Activated naive CD8-positive, alpha-beta T cell treated with anti-CD3 and anti-CD28 coated beads, Interleukin-2, amount 50 U/mL, for 24 hours (primary cell): ENCODE data around the gene THOP1.

Source experiments
- ATAC-seq: fragments of 150-1000 bp; cut with Tn5 transposase; one replicate; pipeline ENCODE4 v1.10.0; 2021
- DNase-seq: peaks from one replicate; pipeline ENCODE4 v3.0.0; 2021
- H3K27ac Mint-ChIP-seq: one replicate; pipeline ENCODE4 v1.8.0; 2021; ENCODE audit warnings: mild to moderate bottlenecking, mixed read lengths
- H3K27me3 Mint-ChIP-seq: one replicate; pipeline ENCODE4 v1.8.0; 2021; ENCODE audit warnings: mixed read lengths
- H3K36me3 Mint-ChIP-seq: one replicate; pipeline ENCODE4 v1.8.0; 2021; ENCODE audit warnings: low read depth, mixed read lengths
- H3K4me1 Mint-ChIP-seq: one replicate; pipeline ENCODE4 v1.8.0; 2021; ENCODE audit warnings: mixed read lengths
- H3K4me3 Mint-ChIP-seq: one replicate; pipeline ENCODE4 v1.8.0; 2021; ENCODE audit warnings: mild to moderate bottlenecking, moderate library complexity, mixed read lengths
- H3K9me3 Mint-ChIP-seq: one replicate; pipeline ENCODE4 v1.8.0; 2021; ENCODE audit warnings: mixed read lengths

The THOP1 gene

GRCh38 chr19:2769218-2769617, 16.1 kb upstream of the THOP1 start:
- DNase-seq (no peak), ATAC-seq (no peak)
- Mint-ChIP-seq H3K27me3 (no peaks in the 10 kb centered on the region), H3K4me1 (peaks cover 10% of the 10 kb centered on the region), H3K36me3 (peaks cover 5% of the 10 kb centered on the region), H3K4me3 (no peak overlapping the region), H3K9me3 (no peaks in the 10 kb centered on the region), H3K27ac (no peak overlapping the region)

GRCh38 chr19:2770055-2771013, 15.0 kb upstream of the THOP1 start:
- no peaks in the 10 kb centered on the region for H3K27me3 Mint-ChIP-seq
- H3K9me3 Mint-ChIP-seq: no peaks in the 10 kb centered on the region
- no peak for DNase-seq
- H3K4me3 Mint-ChIP-seq: no peak overlapping the region
- H3K27ac Mint-ChIP-seq: no peak overlapping the region
- H3K4me1 Mint-ChIP-seq: peaks cover 20% of the 10 kb centered on the region
- ATAC-seq: no peak
- H3K36me3 Mint-ChIP-seq: peaks cover 9% of the 10 kb centered on the region

- DNase-seq (no peak), ATAC-seq (no peak)
- no peaks in the 10 kb centered on the region for H3K27me3 Mint-ChIP-seq
- no peaks in the 10 kb centered on the region for H3K9me3 Mint-ChIP-seq
- no peak overlapping the region for H3K27ac Mint-ChIP-seq
- no peak overlapping the region for H3K4me3 Mint-ChIP-seq
- H3K36me3 Mint-ChIP-seq: peaks cover 17% of the 10 kb centered on the region
- peaks cover 33% of the 10 kb centered on the region for H3K4me1 Mint-ChIP-seq
These were observed 13.3 kb upstream of the THOP1 start for GRCh38 chr19:2771786-2772674.

GRCh38 chr19:2774083-2774679, 11.1 kb upstream of the THOP1 start:
- Mint-ChIP-seq H3K9me3 (no peaks in the 10 kb centered on the region), H3K27ac (peak overlapping the region; percentile 33), H3K27me3 (no peaks in the 10 kb centered on the region), H3K4me3 (no peak overlapping the region), H3K36me3 (peaks cover 18% of the 10 kb centered on the region), H3K4me1 (peaks cover 36% of the 10 kb centered on the region)
- ATAC-seq (no peak), DNase-seq (no peak)

- ATAC-seq: no peak
- Mint-ChIP-seq H3K36me3 (peaks cover 19% of the 10 kb centered on the region), H3K9me3 (no peaks in the 10 kb centered on the region), H3K27ac (peak overlapping the region; percentile 83), H3K4me1 (peaks cover 37% of the 10 kb centered on the region), H3K27me3 (no peaks in the 10 kb centered on the region), H3K4me3 (peak overlapping the region; percentile 70)
- DNase-seq: no peak
These were observed 10.2 kb upstream of the THOP1 start for GRCh38 chr19:2774953-2775555.

GRCh38 chr19:2775556-2776430, 9.5 kb upstream of the THOP1 start:
- ATAC-seq (peak; percentile 83), DNase-seq (peak; percentile 83)
- no peaks in the 10 kb centered on the region for H3K27me3 Mint-ChIP-seq
- H3K36me3 Mint-ChIP-seq: peaks cover 24% of the 10 kb centered on the region
- H3K9me3 Mint-ChIP-seq: no peaks in the 10 kb centered on the region
- H3K4me1 Mint-ChIP-seq: peaks cover 42% of the 10 kb centered on the region
- H3K4me3 Mint-ChIP-seq: peak overlapping the region; percentile 70
- peak overlapping the region; percentile 83 for H3K27ac Mint-ChIP-seq

GRCh38 chr19:2777952-2778683, 7.2 kb upstream of the THOP1 start:
- no peaks in the 10 kb centered on the region for H3K9me3 Mint-ChIP-seq
- DNase-seq: no peak
- H3K36me3 Mint-ChIP-seq: peaks cover 25% of the 10 kb centered on the region
- no peak overlapping the region for H3K27ac Mint-ChIP-seq
- no peak overlapping the region for H3K4me3 Mint-ChIP-seq
- H3K4me1 Mint-ChIP-seq: peaks cover 54% of the 10 kb centered on the region
- H3K27me3 Mint-ChIP-seq: no peaks in the 10 kb centered on the region
- no peak for ATAC-seq

- H3K36me3 Mint-ChIP-seq: peaks cover 25% of the 10 kb centered on the region
- no peak for DNase-seq
- H3K4me1 Mint-ChIP-seq: peaks cover 60% of the 10 kb centered on the region
- H3K27ac Mint-ChIP-seq: no peak overlapping the region
- no peak for ATAC-seq
- H3K4me3 Mint-ChIP-seq: no peak overlapping the region
- no peaks in the 10 kb centered on the region for H3K9me3 Mint-ChIP-seq
- no peaks in the 10 kb centered on the region for H3K27me3 Mint-ChIP-seq
These were observed 6.1 kb upstream of the THOP1 start for GRCh38 chr19:2779121-2779740.

- Mint-ChIP-seq H3K27ac (peak overlapping the region; percentile 10), H3K4me1 (peaks cover 60% of the 10 kb centered on the region)
These were observed 5.0 kb upstream of the THOP1 start for GRCh38 chr19:2780284-2780683.

GRCh38 chr19:2782329-2782935, 2.9 kb upstream of the THOP1 start:
- H3K4me3 Mint-ChIP-seq: peak overlapping the region; percentile 93
- DNase-seq (peak; percentile 21), ATAC-seq (no peak)
- H3K27ac Mint-ChIP-seq: peak overlapping the region; percentile 88
- H3K36me3 Mint-ChIP-seq: peaks cover 15% of the 10 kb centered on the region
- no peaks in the 10 kb centered on the region for H3K27me3 Mint-ChIP-seq
- no peaks in the 10 kb centered on the region for H3K9me3 Mint-ChIP-seq
- peaks cover 59% of the 10 kb centered on the region for H3K4me1 Mint-ChIP-seq

More at GRCh38 chr19:2780284-2780683, 5.0 kb upstream of the THOP1 start:
- peak overlapping the region; percentile 93 for H3K4me3 Mint-ChIP-seq
- no peaks in the 10 kb centered on the region for H3K27me3 Mint-ChIP-seq
- peaks cover 20% of the 10 kb centered on the region for H3K36me3 Mint-ChIP-seq
- no peaks in the 10 kb centered on the region for H3K9me3 Mint-ChIP-seq
- ATAC-seq (no peak), DNase-seq (no peak)

- Mint-ChIP-seq H3K9me3 (no peaks in the 10 kb centered on the region), H3K4me3 (peak within 1 kb of the TSS; percentile 93), H3K27me3 (no peaks in the 10 kb centered on the region), H3K4me1 (peaks cover 63% of the 10 kb centered on the region), H3K27ac (peak within 1 kb of the TSS; percentile 94), H3K36me3 (peaks cover 20% of the 10 kb centered on the region)
- ATAC-seq (peak; percentile 84), DNase-seq (peak; percentile 97)
These were observed 2.1 kb upstream of the THOP1 start, which contains the start of gene SGTA for GRCh38 chr19:2782936-2783780. TSS of gene SGTA (minus strand) at chr19:2783273. CDS start at chr19:2769068, 14,205 bp downstream.
